ENCODE measurements around the gene SAE1.

GRCh38 chr19:47122359-47123335 lies 8.0 kb upstream of the SAE1 start:
- TF ChIP-seq CTCF (IDR thresholded peaks at IDR 0.05) (no peak), POLR2A (IDR thresholded peaks at IDR 0.05) (no peak)

Data from breast epithelium (tissue), 3 donors.